Cardiac fibroblast (primary cell): ENCODE data around the gene URM1.
A peak's percentile ranks its signal among the peaks of the same experiment; 100 is the strongest.

Experiments
- DNase-seq, 2 donors: peaks; one replicate each; pipeline versions ENCODE4 v3.0.0 to v3.0.0-alpha.2; 2010; ENCODE audit warnings: low read depth in 2 of 2
- H3K4me3 ChIP-seq, 2 donors: replicated peaks in 1 of 2; 1 replicate in 1 of 2; 2 replicates in 1 of 2; pipeline ENCODE4 v1.5.1; 2011; ENCODE audit warnings: low read depth in 2 of 2, low read length in 2 of 2, mild to moderate bottlenecking in 2 of 2, moderate library complexity in 1 of 2
- TF ChIP-seq, protein P1 (sequence below): IDR thresholded peaks from one replicate; pipeline ENCODE4 v1.5.1; 2011; ENCODE audit warnings: low read depth, mild to moderate bottlenecking, low read length, inconsistent platforms

The URM1 gene

DNA sequence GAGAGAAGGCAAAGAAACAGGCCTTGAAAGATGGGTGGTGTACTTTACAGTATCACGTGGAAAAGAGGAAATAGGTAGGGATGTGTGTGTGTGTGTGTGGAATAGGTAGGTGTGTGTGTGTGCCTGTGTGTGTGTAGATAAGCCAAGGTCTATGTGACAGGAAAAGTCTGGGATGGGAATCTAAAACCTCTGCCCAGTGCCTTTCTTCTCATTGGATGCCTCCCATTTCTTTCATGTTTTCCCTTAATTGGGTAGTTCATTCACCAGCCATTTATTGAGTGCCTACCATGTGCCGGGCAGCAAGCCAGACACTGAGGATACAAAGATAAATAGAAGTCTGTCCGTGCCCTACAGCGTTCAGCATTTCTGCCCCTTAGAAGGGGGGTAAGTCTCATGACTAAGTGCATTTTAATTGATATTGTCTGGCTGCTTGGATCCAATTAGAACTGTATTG is 1.0 kb downstream of the URM1 start:
- TF ChIP-seq, protein P1, sequence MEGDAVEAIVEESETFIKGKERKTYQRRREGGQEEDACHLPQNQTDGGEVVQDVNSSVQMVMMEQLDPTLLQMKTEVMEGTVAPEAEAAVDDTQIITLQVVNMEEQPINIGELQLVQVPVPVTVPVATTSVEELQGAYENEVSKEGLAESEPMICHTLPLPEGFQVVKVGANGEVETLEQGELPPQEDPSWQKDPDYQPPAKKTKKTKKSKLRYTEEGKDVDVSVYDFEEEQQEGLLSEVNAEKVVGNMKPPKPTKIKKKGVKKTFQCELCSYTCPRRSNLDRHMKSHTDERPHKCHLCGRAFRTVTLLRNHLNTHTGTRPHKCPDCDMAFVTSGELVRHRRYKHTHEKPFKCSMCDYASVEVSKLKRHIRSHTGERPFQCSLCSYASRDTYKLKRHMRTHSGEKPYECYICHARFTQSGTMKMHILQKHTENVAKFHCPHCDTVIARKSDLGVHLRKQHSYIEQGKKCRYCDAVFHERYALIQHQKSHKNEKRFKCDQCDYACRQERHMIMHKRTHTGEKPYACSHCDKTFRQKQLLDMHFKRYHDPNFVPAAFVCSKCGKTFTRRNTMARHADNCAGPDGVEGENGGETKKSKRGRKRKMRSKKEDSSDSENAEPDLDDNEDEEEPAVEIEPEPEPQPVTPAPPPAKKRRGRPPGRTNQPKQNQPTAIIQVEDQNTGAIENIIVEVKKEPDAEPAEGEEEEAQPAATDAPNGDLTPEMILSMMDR, result no peak

DNA sequence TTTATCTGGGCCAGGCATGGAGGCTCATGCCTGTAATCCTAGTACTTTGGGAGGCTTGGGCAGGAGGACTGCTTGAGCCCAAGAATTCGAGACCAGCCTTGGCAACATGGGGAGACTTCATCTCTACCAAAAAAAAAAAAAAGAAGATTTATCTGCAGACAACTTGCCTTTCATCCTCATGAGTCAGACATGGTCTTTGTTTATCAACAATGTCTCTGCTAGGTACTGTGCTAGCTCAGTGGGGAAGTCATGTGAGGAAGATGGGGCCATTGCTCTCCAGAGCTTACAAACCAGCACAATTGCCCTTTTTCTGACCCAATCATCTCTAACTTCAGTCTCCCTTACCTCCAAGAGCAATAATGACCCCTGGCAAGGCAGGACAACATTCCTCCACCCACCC is 1.6 kb downstream of the URM1 start:
- peak in 1 of 2 donors; percentile 45 for DNase-seq
- H3K4me3 ChIP-seq, result no peak overlapping the region
- TF ChIP-seq, protein P1, result no peak

More for the DNA sequence above, 1.0 kb downstream of the URM1 start:
- DNase-seq, result no peak
- peak overlapping the region; percentile 82 to 97 for H3K4me3 ChIP-seq

DNA sequence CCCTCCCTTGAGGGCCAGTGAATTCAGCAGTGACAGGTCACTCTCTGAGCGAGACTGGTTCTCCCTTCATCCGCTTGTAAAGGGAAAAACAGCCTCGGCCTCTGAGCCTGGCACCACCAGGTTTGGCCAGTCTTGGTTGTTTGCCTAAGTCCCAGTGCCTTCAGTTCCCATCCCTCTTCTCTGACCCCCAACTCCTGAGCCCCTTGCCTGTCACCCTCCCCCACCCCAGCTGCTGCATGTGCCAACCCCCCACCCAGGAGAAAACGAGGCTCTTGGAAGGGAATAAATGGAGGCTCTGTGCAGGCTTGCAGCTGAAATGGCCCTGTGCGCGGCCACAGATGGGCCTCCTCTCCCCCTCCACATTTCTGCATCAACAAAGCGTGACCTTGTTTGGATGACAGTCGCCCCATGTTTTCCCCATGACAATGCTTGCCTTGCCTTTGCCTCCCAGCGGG is 3.1 kb downstream of the URM1 start:
- no peak for DNase-seq
- no peak overlapping the region for H3K4me3 ChIP-seq
- TF ChIP-seq, protein P1, result no peak

DNA sequence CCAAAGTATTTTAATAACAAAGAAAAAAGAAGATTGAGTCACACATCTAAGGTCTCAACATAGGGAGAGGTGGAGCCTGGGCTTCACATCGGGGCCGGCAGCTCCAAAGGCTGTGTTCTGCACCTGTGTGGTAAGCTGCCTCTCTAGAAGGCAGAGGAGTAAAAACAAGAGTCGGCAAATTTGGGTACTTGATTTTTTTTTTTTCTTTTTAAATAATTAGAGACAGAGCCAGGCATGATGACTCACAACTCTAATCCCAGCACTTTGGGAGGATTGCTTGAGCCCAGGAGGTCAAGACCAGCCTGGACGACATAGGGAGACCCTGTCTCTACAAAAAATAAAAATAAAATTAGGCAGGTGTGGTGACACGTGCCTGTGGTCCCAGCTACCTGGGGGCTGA is 4.7 kb downstream of the URM1 start:
- TF ChIP-seq, protein P1, result no peak
- no peak for DNase-seq
- no peak overlapping the region for H3K4me3 ChIP-seq

DNA sequence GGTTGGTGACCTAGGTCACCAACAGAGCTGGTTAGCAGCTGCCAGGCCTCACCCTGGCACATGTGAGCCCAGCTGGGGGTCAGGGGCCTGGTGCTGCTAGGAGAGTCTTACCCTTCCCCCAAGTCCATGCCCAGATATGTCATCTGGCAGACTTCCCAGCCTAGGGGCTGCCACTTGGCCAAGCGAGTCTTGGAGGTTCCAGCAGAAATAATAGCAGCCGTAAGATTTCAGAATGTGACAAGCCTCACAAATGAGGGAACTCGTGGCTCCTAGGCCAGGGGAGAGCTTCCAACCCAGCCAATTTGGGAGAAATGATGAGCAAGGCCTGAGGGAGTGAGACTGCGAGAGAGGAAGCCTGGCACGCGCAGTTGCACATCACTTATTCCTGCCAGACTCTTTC is 11.1 kb downstream of the URM1 start:
- peak in 1 of 2 donors; percentile 30 for DNase-seq
- H3K4me3 ChIP-seq, result no peak overlapping the region
- TF ChIP-seq, protein P1, result no peak

DNA sequence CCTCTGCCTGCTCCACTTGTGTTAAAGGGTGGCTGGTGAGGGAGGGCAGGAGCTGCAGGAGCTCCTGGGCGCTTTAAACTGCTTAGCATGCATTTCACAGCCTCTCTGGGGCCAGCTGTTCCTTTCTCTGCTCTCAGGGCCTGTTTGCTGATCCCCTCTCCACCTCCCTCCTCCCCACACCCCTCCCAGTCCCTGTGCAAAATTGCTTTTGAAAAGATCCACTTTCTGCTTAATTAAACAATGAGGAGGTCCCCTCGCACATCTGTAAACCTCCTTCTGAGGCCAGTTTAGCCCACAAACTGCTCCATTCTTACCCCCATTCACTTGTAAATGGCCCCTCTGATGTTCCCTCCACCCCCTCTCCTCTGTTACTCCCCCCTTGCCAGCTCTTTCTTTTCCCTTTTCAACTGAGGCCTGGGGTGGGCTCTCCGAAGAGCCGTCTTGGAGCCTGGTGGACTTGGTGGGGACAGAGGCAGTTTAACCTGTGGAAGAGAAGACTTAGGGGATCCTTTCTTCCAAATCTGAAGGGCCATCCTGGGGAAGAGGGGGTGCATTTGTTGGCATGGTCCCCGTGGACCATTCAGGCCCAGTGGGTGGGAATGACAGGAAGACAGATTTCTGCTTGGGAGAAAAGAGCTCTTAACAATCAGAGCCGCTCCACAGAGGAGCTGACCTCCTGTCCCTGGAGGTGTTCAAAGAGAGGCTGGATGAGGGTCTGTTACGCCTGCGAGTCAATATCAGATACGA is 12.0 kb downstream of the URM1 start:
- TF ChIP-seq, protein P1, result no peak
- no peak for DNase-seq
- no peak overlapping the region for H3K4me3 ChIP-seq
